Keratinocyte (primary cell): ENCODE results near the gene ADAM22. TPM values are rescaled to one million over a fixed set of nuclear protein-coding genes. Genes with fewer than 3 reads are reported as not detected.

Experiments used
- DNase-seq: peaks from one replicate; pipeline ENCODE4 v3.0.0-alpha.2; 2011; ENCODE audit warnings: low read depth, missing footprints, low spot score
- FAIRE-seq: peaks from 2 replicates; lab custom pipeline; 2011; peaks lifted over from hg19 to GRCh38; lab: Jason Lieb, UNC
- H2AFZ ChIP-seq: 2 replicates; pipeline ENCODE4 v1.6.0; 2012; ENCODE audit warnings: low read length, control low read depth, inconsistent platforms; ENCODE audit not compliant: control insufficient read depth
- H3K27ac ChIP-seq: 2 replicates; pipeline ENCODE4 v1.5.1; 2011; ENCODE audit warnings: low read length; ENCODE audit not compliant: control insufficient read depth, insufficient read depth
- H3K27me3 ChIP-seq: 3 replicates; pipeline ENCODE4 v1.6.0; 2011; ENCODE audit warnings: low read length; ENCODE audit not compliant: control insufficient read depth, insufficient read depth; ENCODE audit errors: extremely low read depth
- H3K36me3 ChIP-seq, 2 experiments: 2 replicates in 1 of 2; 3 replicates in 1 of 2; pipeline ENCODE4 v1.5.1; 2011; ENCODE audit warnings: low read length in 2 of 2, mild to moderate bottlenecking in 1 of 2; ENCODE audit not compliant: control insufficient read depth in 2 of 2, insufficient read depth in 2 of 2; ENCODE audit errors: extremely low read depth in 1 of 2
- H3K4me1 ChIP-seq: 3 replicates; pipeline ENCODE4 v1.5.1; 2011; ENCODE audit warnings: low read length; ENCODE audit not compliant: control insufficient read depth, insufficient read depth; ENCODE audit errors: extremely low read depth
- H3K4me2 ChIP-seq: 3 replicates; pipeline ENCODE4 v1.6.0; 2011; ENCODE audit warnings: low read depth, low read length; ENCODE audit not compliant: control insufficient read depth, insufficient read depth; ENCODE audit errors: extremely low read depth
- H3K4me3 ChIP-seq, 3 experiments: fragments of 200-600 bp in 1 of 3; sonication (generic) in 1 of 3; 2 replicates in 2 of 3; 3 replicates in 1 of 3; pipeline ENCODE4 v1.5.1; 2011 to 2016; ENCODE audit warnings: low read length in 3 of 3, mild to moderate bottlenecking in 3 of 3, control low read depth in 2 of 3, inconsistent platforms in 1 of 3, low read depth in 1 of 3, mixed read lengths in 1 of 3, mixed run types in 1 of 3, moderate library complexity in 1 of 3; ENCODE audit not compliant: control insufficient read depth in 2 of 3, insufficient read depth in 2 of 3; ENCODE audit errors: extremely low read depth in 1 of 3
- H3K79me2 ChIP-seq: 2 replicates; pipeline ENCODE4 v1.6.0; 2012; ENCODE audit warnings: low read length; ENCODE audit not compliant: control insufficient read depth, insufficient read depth
- H3K9ac ChIP-seq: 3 replicates; pipeline ENCODE4 v1.6.0; 2011; ENCODE audit warnings: low read length; ENCODE audit not compliant: control insufficient read depth, insufficient read depth; ENCODE audit errors: extremely low read depth
- H3K9me1 ChIP-seq: 3 replicates; pipeline ENCODE4 v1.6.0; 2011; ENCODE audit warnings: low read length; ENCODE audit not compliant: control insufficient read depth, insufficient read depth; ENCODE audit errors: extremely low read depth
- H3K9me3 ChIP-seq: 2 replicates; pipeline ENCODE4 v1.5.1; 2012; ENCODE audit warnings: low read depth, low read length; ENCODE audit not compliant: control insufficient read depth
- H4K20me1 ChIP-seq: 3 replicates; pipeline ENCODE4 v1.6.0; 2011; ENCODE audit warnings: low read length; ENCODE audit not compliant: control insufficient read depth, insufficient read depth; ENCODE audit errors: extremely low read depth
- CTCF ChIP-seq, 3 experiments: IDR thresholded peaks in 1 of 3; conservative IDR thresholded peaks in 1 of 3; optimal IDR thresholded peaks in 1 of 3; 2 replicates in 2 of 3; 3 replicates in 1 of 3; pipeline versions ENCODE3 to v1.5.1; 2011; ENCODE audit warnings: low read length in 3 of 3, mild to moderate bottlenecking in 3 of 3, moderate library complexity in 2 of 3, control low read depth in 1 of 3, inconsistent platforms in 1 of 3; ENCODE audit not compliant: insufficient read depth in 2 of 3; ENCODE audit errors: extremely low read depth in 1 of 3
- EZH2 ChIP-seq: IDR thresholded peaks from one replicate; pipeline ENCODE4 v1.6.1; 2012; ENCODE audit warnings: inconsistent platforms, mild to moderate bottlenecking, low read length, moderate library complexity
- dilution Hi-C: fragments of 300-500 bp; cut with MboI; formaldehyde crosslinking; loops from one replicate; pipeline ENCODE4 v1.7.0; 2020; ENCODE audit warnings: low sequenced_read_pairs; ENCODE audit not compliant: extremely low pct_ligation_motif_present
- polyA plus RNA-seq, 5 experiments: library from polyadenylated mRNA; depleted of rRNA in 3 of 5; stranded (reverse) in 3 of 5; stranded (forward) in 1 of 5; unstranded in 1 of 5; fragments of >200 nt; gene quantifications; 1 replicate in 1 of 5; 2 replicates in 3 of 5; 3 replicates in 1 of 5; pipeline versions ENCODE4 v1.2.1 to v1.2.3, GENCODE V29; 2011 to 2012; ENCODE audit warnings: missing spikeins in 2 of 5, low read depth in 1 of 5, low replicate concordance in 1 of 5

The ADAM22 gene
- polyA plus RNA-seq, 1 donor (not counting 4 experiments of a cell fraction or from before 2014, with no cell fraction given), result 0.07 TPM

- Histone ChIP-seq H3K27ac (no peak overlapping the region), H4K20me1 (no peaks in the 10 kb centered on the region), H3K4me2 (no peak overlapping the region), H3K9me3 (no peaks in the 10 kb centered on the region), H3K79me2 (peaks cover 14% of the 10 kb centered on the region), H3K4me1 (peaks cover 28% of the 10 kb centered on the region), H3K9ac (no peak overlapping the region), H3K27me3 (no peaks in the 10 kb centered on the region), H3K9me1 (no peaks in the 10 kb centered on the region), H3K4me3 (no peak overlapping the region), H2AFZ (no peak overlapping the region), H3K36me3 (no peaks in the 10 kb centered on the region)
- FAIRE-seq (no peak), DNase-seq (no peak)
- dilution Hi-C loops, result no loop called here
- TF ChIP-seq EZH2, result no peak
- no peak for TF ChIP-seq CTCF (optimal IDR thresholded peaks at IDR 0.05 in 1 of 3, IDR thresholded peaks at IDR 0.05 in 1 of 3, conservative IDR thresholded peaks at IDR 0.05 in 1 of 3; ENCODE audit: extremely low read depth in 1 of 3, insufficient read depth in 2 of 3, low read length in 3 of 3)
These were observed 289.2 kb downstream of the ADAM22 start for GRCh38 chr7:88223265-88223664.

DNA sequence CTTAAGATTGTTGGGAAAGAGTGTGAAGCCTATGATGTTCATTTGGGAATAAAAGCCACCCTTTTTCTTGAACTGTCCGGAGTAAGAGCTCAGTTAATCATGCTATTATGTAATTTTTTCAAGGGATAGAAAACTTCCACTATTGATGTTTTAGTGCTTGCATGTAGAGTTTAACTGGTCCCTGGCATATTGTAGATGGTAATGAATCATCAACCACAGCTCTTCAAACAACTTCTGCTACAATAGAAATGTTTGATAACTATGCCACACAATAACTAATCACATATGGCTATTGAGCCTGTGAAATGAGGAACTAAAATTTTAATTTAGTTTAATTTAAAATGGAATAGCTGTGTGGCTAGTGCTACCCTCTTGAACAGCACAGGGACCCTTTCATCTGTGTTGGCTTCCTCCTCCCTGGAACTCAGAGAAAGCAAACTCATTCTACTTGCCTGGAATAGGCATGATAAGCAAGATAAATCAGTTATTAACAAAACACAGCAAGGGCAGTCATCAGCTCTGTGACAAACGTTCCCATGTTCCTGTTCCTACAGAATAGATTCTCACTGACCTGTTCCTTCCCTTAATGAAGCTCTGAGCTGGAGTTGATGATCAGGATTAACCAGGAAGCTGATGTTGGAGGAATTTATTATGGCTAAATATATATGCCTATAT, 290.7 kb downstream of the ADAM22 start:
- Histone ChIP-seq H3K4me2 (peak overlapping the region; percentile 37), H3K4me1 (peaks cover 22% of the 10 kb centered on the region), H3K79me2 (no peaks in the 10 kb centered on the region), H3K27me3 (no peaks in the 10 kb centered on the region), H3K9me1 (no peaks in the 10 kb centered on the region), H3K9me3 (no peaks in the 10 kb centered on the region), H4K20me1 (no peaks in the 10 kb centered on the region), H3K9ac (no peak overlapping the region), H3K4me3 (no peak overlapping the region), H2AFZ (no peak overlapping the region), H3K27ac (no peak overlapping the region), H3K36me3 (no peaks in the 10 kb centered on the region)
- peak; percentile 28 for DNase-seq
- dilution Hi-C loops, result no loop called here
- peak; percentile 72 for FAIRE-seq
- TF ChIP-seq CTCF (optimal IDR thresholded peaks at IDR 0.05 in 1 of 3, IDR thresholded peaks at IDR 0.05 in 1 of 3, conservative IDR thresholded peaks at IDR 0.05 in 1 of 3; ENCODE audit: extremely low read depth in 1 of 3, insufficient read depth in 2 of 3, low read length in 3 of 3) (no peak), EZH2 (no peak)
